Upper lobe of left lung (tissue), 4 donors: Measurements from ENCODE around the gene CYP4A11.

Experiments
- CTCF ChIP-seq, 6 experiments: fragments of 450-650 bp in 4 of 6; fragments of 200-600 bp in 2 of 6; sonication (generic) in 2 of 6; IDR thresholded peaks; one replicate each; pipeline ENCODE4 v1.5.1; 2016 to 2019; ENCODE audit warnings: antibody characterized with exemption in 6 of 6
- EP300 ChIP-seq, 4 donors: sonication (generic); formaldehyde crosslinking; IDR thresholded peaks; one replicate each; pipeline ENCODE4 v1.5.1; 2017; ENCODE audit warnings: antibody characterized with exemption in 4 of 4, control low read depth in 2 of 4
- POLR2A ChIP-seq, 4 donors: fragments of 450-650 bp; IDR thresholded peaks; one replicate each; pipeline ENCODE4 v1.5.1; 2016 to 2017; ENCODE audit warnings: antibody characterized with exemption in 4 of 4, mild to moderate bottlenecking in 2 of 4
- POLR2AphosphoS5 ChIP-seq, 2 donors: sonication (generic); formaldehyde crosslinking; IDR thresholded peaks; one replicate each; pipeline ENCODE4 v1.5.1; 2017; ENCODE audit warnings: antibody characterized with exemption in 2 of 2

- no peak for TF ChIP-seq EP300 (IDR thresholded peaks at IDR 0.05)
- no peak for TF ChIP-seq CTCF (IDR thresholded peaks at IDR 0.05)
- TF ChIP-seq POLR2A (IDR thresholded peaks at IDR 0.05) = no peak
- no peak for TF ChIP-seq POLR2AphosphoS5 (IDR thresholded peaks at IDR 0.05)
Measured at GRCh38 chr1:46983166-46983829, 42.0 kb upstream of the CYP4A11 start.
